GM23338 (cell line): Measurements from ENCODE around the gene PPP1R3F. TPM values are rescaled to one million over a fixed set of nuclear protein-coding genes. Genes with fewer than 3 reads are reported as not detected.
"Not testable (repeated sequence)": the region's sequence is repeated elsewhere in the genome, so short reads cannot be mapped to it uniquely, and the experiment has no call there.

Experiments used
- ATAC-seq: fragments of 200-7000 bp; cut with Tn5 transposase; 3 replicates; pipeline ENCODE4 v1.9.1; 2020
- DNase-seq: peaks from one replicate; pipeline ENCODE4 v3.0.0-alpha.2; 2015; ENCODE audit warnings: low spot score
- H2AFZ ChIP-seq: fragments of 200-600 bp; sonication (generic); 2 replicates; pipeline ENCODE4 v1.8.0; 2016; ENCODE audit warnings: antibody characterized with exemption, mild to moderate bottlenecking, moderate library complexity
- H3F3A ChIP-seq: fragments of 200-600 bp; sonication (generic); replicated peaks from 2 replicates; pipeline ENCODE4 v1.8.0; 2017; ENCODE audit warnings: antibody characterized with exemption, mixed run types, low read depth
- H3K27ac ChIP-seq: fragments of 200-600 bp; sonication (generic); 2 replicates; pipeline ENCODE4 v1.6.1; 2016; ENCODE audit warnings: low read depth
- H3K27me3 ChIP-seq: fragments of 200-600 bp; sonication (generic); 2 replicates; pipeline ENCODE4 v1.8.0; 2016; ENCODE audit warnings: mild to moderate bottlenecking, mixed run types, moderate library complexity; ENCODE audit not compliant: insufficient read depth
- H3K36me3 ChIP-seq: fragments of 200-600 bp; sonication (generic); 2 replicates; pipeline ENCODE4 v1.8.0; 2016; ENCODE audit warnings: mild to moderate bottlenecking; ENCODE audit not compliant: insufficient read depth
- H3K4me1 ChIP-seq: fragments of 200-600 bp; sonication (generic); 2 replicates; pipeline ENCODE4 v1.8.0; 2016; ENCODE audit warnings: mild to moderate bottlenecking, moderate library complexity; ENCODE audit not compliant: insufficient read depth
- H3K4me2 ChIP-seq: fragments of 200-600 bp; sonication (generic); 2 replicates; pipeline ENCODE4 v1.7.1; 2017; ENCODE audit warnings: mixed run types
- H3K4me3 ChIP-seq: fragments of 200-600 bp; sonication (generic); 2 replicates; pipeline ENCODE4 v1.6.1; 2016; ENCODE audit warnings: mixed run types
- H3K79me2 ChIP-seq: fragments of 200-600 bp; sonication (generic); replicated peaks from 2 replicates; pipeline ENCODE4 v1.8.0; 2017; ENCODE audit warnings: mild to moderate bottlenecking; ENCODE audit not compliant: insufficient read depth
- H3K9me2 ChIP-seq: fragments of 200-600 bp; sonication (generic); 2 replicates; pipeline ENCODE4 v1.8.0; 2017; ENCODE audit not compliant: insufficient read depth
- H4K20me1 ChIP-seq: fragments of 200-600 bp; sonication (generic); replicated peaks from 2 replicates; pipeline ENCODE4 v1.8.0; 2017; ENCODE audit warnings: mild to moderate bottlenecking; ENCODE audit not compliant: insufficient read depth
- H3K27ac Mint-ChIP-seq: 2 replicates; pipeline ENCODE4 v1.8.0; 2020; ENCODE audit warnings: inconsistent platforms, mild to moderate bottlenecking, moderate library complexity, mixed read lengths
- H3K27me3 Mint-ChIP-seq: 3 replicates; pipeline ENCODE4 v1.8.0; 2022; ENCODE audit warnings: low read depth, mild to moderate bottlenecking, moderate library complexity, mixed read lengths, inconsistent platforms; ENCODE audit not compliant: insufficient read depth, poor library complexity
- H3K36me3 Mint-ChIP-seq: 3 replicates; pipeline ENCODE4 v1.8.0; 2021; ENCODE audit warnings: low read depth, mild to moderate bottlenecking, inconsistent platforms, moderate library complexity, mixed read lengths
- H3K4me1 Mint-ChIP-seq: 3 replicates; pipeline ENCODE4 v1.8.0; 2020; ENCODE audit warnings: mild to moderate bottlenecking, inconsistent platforms, mixed read lengths
- H3K4me3 Mint-ChIP-seq: 3 replicates; pipeline ENCODE4 v1.8.0; 2021; ENCODE audit warnings: moderate library complexity, mild to moderate bottlenecking, inconsistent platforms, mixed read lengths
- H3K9me3 Mint-ChIP-seq: 3 replicates; pipeline ENCODE4 v1.8.0; 2020; ENCODE audit warnings: moderate library complexity, mild to moderate bottlenecking, inconsistent platforms, mixed read lengths
- CREB1 ChIP-seq: fragments of 250-450 bp; sonication (Bioruptor Pico); IDR thresholded peaks from 2 replicates; pipeline ENCODE4 v1.5.0; 2020; ENCODE audit warnings: low read depth, mild to moderate bottlenecking, moderate library complexity
- CTCF ChIP-seq, 2 experiments: fragments of 200-600 bp in 1 of 2; sonication (generic) in 1 of 2; conservative IDR thresholded peaks; 2 replicates each; pipeline versions ENCODE4 v1.5.1 to v1.6.1; 2016 to 2017; ENCODE audit warnings: antibody characterized with exemption in 2 of 2, low read depth in 2 of 2, mild to moderate bottlenecking in 2 of 2, moderate library complexity in 1 of 2
- ETS1 ChIP-seq: IDR thresholded peaks from 2 replicates; pipeline ENCODE4 v1.6.1; 2016; ENCODE audit warnings: antibody characterized with exemption
- EZH2 ChIP-seq: fragments of 200-600 bp; sonication (generic); IDR thresholded peaks from one replicate; pipeline ENCODE4 v1.8.0; 2017; ENCODE audit warnings: antibody characterized with exemption, mild to moderate bottlenecking, low read depth; ENCODE audit not compliant: unreplicated experiment
- EZH2phosphoT487 ChIP-seq: fragments of 200-600 bp; sonication (generic); IDR thresholded peaks from one replicate; pipeline ENCODE4 v1.8.1; 2018; ENCODE audit warnings: antibody characterized with exemption; ENCODE audit not compliant: unreplicated experiment
- JUNB ChIP-seq: IDR thresholded peaks from one replicate; pipeline ENCODE4 v1.6.1; 2016; ENCODE audit warnings: antibody characterized with exemption; ENCODE audit not compliant: unreplicated experiment
- NANOG ChIP-seq: IDR thresholded peaks from 2 replicates; pipeline ENCODE4 v1.6.1; 2016; ENCODE audit warnings: antibody characterized with exemption, borderline replicate concordance
- POLR2AphosphoS5 ChIP-seq: IDR thresholded peaks from 2 replicates; pipeline ENCODE4 v1.6.1; 2016; ENCODE audit warnings: antibody characterized with exemption, low read depth
- STAT1 ChIP-seq: IDR thresholded peaks from one replicate; pipeline ENCODE4 v1.6.1; 2016; ENCODE audit warnings: antibody characterized with exemption; ENCODE audit not compliant: unreplicated experiment
- ZNF114 ChIP-seq: fragments of 250-450 bp; sonication (Bioruptor Pico); IDR thresholded peaks from 2 replicates; pipeline ENCODE4 v1.5.0; 2020; ENCODE audit warnings: mild to moderate bottlenecking, moderate library complexity
- ZNF462 ChIP-seq: fragments of 250-450 bp; sonication (Bioruptor Pico); IDR thresholded peaks from 2 replicates; pipeline ENCODE4 v1.5.0; 2020; ENCODE audit warnings: mild to moderate bottlenecking, moderate library complexity
- polyA plus RNA-seq: library from polyadenylated mRNA; unstranded; fragments of >200 nt; fragmentation: Nextera tagmentation; extraction: Ambion mirVana; gene quantifications from 2 replicates; pipeline ENCODE4 v1.2.1, GENCODE V29; 2016
- total RNA-seq: library from RNA; depleted of rRNA; stranded (reverse); fragments of >200 nt; shearing (Covaris generic); gene quantifications from 2 replicates; pipeline ENCODE4 v1.2.3, GENCODE V29; 2014

The PPP1R3F gene
- total and polyA plus RNA-seq, 2 experiments from 2014 or later, result 3.1 to 11.3 TPM

GRCh38 chrX:49299293-49299692 lies 29.7 kb downstream of the PPP1R3F start:
- not testable (repeated sequence) for ATAC-seq, H3K27ac Mint-ChIP-seq, H3K4me1 ChIP-seq, H3K4me2 ChIP-seq, DNase-seq, H3K36me3 ChIP-seq, H3K9me3 Mint-ChIP-seq, H3K27me3 Mint-ChIP-seq, H3K27ac ChIP-seq, H3K4me1 Mint-ChIP-seq, H2AFZ ChIP-seq, H3K4me3 Mint-ChIP-seq, H3K27me3 ChIP-seq, H3K4me3 ChIP-seq, H3K9me2 ChIP-seq, H3K36me3 Mint-ChIP-seq, H3F3A ChIP-seq, H3K79me2 ChIP-seq, H4K20me1 ChIP-seq

GRCh38 chrX:49300703-49301102 lies 31.1 kb downstream of the PPP1R3F start:
- H2AFZ ChIP-seq, result no peak overlapping the region
- DNase-seq (no peak), ATAC-seq (no peak)
- no peak overlapping the region for H3K4me2 ChIP-seq
- Mint-ChIP-seq H3K36me3 (no peaks in the 10 kb centered on the region), H3K27me3 (peaks cover 5% of the 10 kb centered on the region), H3K4me1 (peaks cover 9% of the 10 kb centered on the region; the same call in 1 of the 3 replicates), H3K9me3 (no peaks in the 10 kb centered on the region), H3K4me3 (no peak overlapping the region), H3K27ac (no peak overlapping the region)
- no peaks in the 10 kb centered on the region for H3K79me2 ChIP-seq
- H3K9me2 ChIP-seq, result no peaks in the 10 kb centered on the region
- no peaks in the 10 kb centered on the region for H3K36me3 ChIP-seq
- no peak overlapping the region for H3K4me3 ChIP-seq
- H4K20me1 ChIP-seq, result no peaks in the 10 kb centered on the region
- no peaks in the 10 kb centered on the region for H3F3A ChIP-seq
- no peaks in the 10 kb centered on the region for H3K27me3 ChIP-seq
- no peak overlapping the region for H3K27ac ChIP-seq
- no peaks in the 10 kb centered on the region for H3K4me1 ChIP-seq
- no peak for TF ChIP-seq EZH2phosphoT487
- TF ChIP-seq CTCF (conservative IDR thresholded peaks at IDR 0.05; ENCODE audit: low read depth in 2 of 2), result no peak
- TF ChIP-seq STAT1, result no peak
- TF ChIP-seq NANOG, result no peak
- no peak for TF ChIP-seq JUNB
- TF ChIP-seq CREB1 (CRISPR knock-in tag), result no peak
- no peak for TF ChIP-seq ZNF114 (CRISPR knock-in tag)
- no peak for TF ChIP-seq ETS1
- TF ChIP-seq ZNF462 (CRISPR knock-in tag), result no peak
- no peak for TF ChIP-seq EZH2
- no peak for TF ChIP-seq POLR2AphosphoS5
